BLaER1 (cell line): ENCODE data around the gene CMTM4.
A peak's percentile ranks its signal among the peaks of the same experiment; 100 is the strongest.

Experiments
- H3K27ac ChIP-seq: shearing (Covaris generic); formaldehyde crosslinking; 2 replicates; pipeline ENCODE4 v1.8.1; 2022
- H3K27me3 ChIP-seq: shearing (Covaris generic); formaldehyde crosslinking; 2 replicates; pipeline ENCODE4 v1.8.1; 2022
- H3K36me3 ChIP-seq: shearing (Covaris generic); formaldehyde crosslinking; 2 replicates; pipeline ENCODE4 v1.8.1; 2022
- H3K4me1 ChIP-seq: shearing (Covaris generic); formaldehyde crosslinking; 2 replicates; pipeline ENCODE4 v1.8.1; 2022
- H3K4me2 ChIP-seq: shearing (Covaris generic); formaldehyde crosslinking; 2 replicates; pipeline ENCODE4 v1.8.1; 2022
- H3K4me3 ChIP-seq: shearing (Covaris generic); formaldehyde crosslinking; 2 replicates; pipeline ENCODE4 v1.8.1; 2022
- H3K9ac ChIP-seq: shearing (Covaris generic); formaldehyde crosslinking; 2 replicates; pipeline ENCODE4 v1.8.1; 2022
- H3K9me3 ChIP-seq: shearing (Covaris generic); formaldehyde crosslinking; 2 replicates; pipeline ENCODE4 v1.8.1; 2022
- H4K20me1 ChIP-seq: shearing (Covaris generic); formaldehyde crosslinking; 2 replicates; pipeline ENCODE4 v1.8.1; 2022
- Cebpa-rat ChIP-seq: shearing (Covaris generic); IDR thresholded peaks from 2 replicates; pipeline ENCODE4 v1.8.1; 2022

The CMTM4 gene

DNA sequence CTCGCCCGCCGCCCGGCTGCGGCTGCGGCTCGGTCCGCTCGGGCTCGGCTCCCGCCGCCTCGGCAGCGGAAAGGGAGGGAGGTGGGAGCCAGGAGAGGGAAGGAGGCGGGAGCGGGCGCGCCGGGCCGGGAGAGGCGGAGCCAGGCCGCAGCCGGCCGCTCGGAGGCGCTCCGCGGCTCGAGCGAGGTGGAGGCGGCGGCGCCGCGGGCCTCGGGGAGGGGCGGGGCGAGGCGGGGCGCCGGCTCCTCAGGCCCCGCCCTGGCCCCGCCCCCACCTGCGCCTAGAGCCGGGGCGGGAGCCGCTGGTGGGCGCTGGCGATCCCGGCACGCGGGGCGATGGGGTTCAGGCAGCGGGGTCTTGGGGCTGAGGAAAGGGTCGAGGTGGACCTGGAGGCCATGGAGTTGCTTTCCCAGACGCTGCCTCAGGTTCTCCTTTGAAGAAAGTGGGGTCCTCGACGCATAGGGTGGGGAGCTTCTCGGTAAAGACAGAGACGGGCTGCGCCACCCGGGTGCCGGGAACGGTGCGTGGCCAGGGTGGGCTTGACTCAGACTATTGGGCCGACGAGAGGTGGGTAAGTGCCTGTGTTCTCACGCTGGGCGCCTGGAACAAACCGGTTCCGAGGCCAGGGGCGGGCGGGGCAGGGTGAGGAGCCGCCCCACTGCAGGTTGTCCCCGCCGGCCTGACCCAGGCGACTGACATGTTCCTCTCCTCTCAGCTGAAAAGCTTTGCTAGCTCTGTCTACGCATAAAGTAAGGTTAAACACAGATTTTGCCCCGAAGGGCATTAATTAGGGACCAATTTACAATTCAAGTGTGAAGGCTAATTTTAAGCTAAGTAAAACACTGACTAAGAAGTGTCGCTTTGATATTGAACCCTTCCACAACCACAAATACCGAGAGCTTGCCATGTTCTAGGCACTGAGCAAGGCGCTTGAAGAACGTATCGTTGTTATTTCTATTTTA, at the start of gene CMTM4:
Gene CMTM4 (minus strand): TSS at position 75 of the 962 bp plus-strand sequence. CDS start 218 bp downstream, outside the sequence.
- peak within 1 kb of the TSS; percentile 62 for H3K27ac ChIP-seq
- H4K20me1 ChIP-seq = peaks cover 40% of the 10 kb centered on the region
- H3K4me3 ChIP-seq = peak within 1 kb of the TSS; percentile 75
- no peak for TF ChIP-seq Cebpa-rat
- H3K4me2 ChIP-seq = peak within 1 kb of the TSS; percentile 100
- H3K9me3 ChIP-seq = peaks cover 12% of the 10 kb centered on the region
- H3K9ac ChIP-seq = peak within 1 kb of the TSS; percentile 74
- H3K36me3 ChIP-seq = no peaks in the 10 kb centered on the region
- peaks cover 46% of the 10 kb centered on the region for H3K4me1 ChIP-seq
- H3K27me3 ChIP-seq = peaks cover 30% of the 10 kb centered on the region

DNA sequence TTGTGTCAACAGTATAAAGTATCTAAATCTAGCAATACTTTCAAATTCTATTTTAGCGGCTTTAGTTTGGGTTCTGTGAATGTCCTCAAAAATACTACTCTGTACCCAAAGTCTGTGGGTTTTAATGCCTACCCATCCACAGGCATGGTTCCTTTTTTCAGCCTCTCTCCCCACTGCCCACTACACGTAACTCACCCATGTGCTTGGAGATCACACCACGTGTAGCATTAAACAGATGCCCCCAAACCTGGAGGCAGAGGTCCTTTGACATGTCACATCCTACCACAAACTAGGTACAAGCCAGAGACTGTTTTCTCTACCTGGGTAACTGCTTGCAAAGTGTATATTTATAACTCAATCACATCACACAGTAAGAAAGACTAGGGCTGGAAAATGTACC, 49.5 kb upstream of the CMTM4 start:
- no peak for TF ChIP-seq Cebpa-rat
- H3K27ac ChIP-seq = no peak overlapping the region
- H3K4me2 ChIP-seq = peak overlapping the region; percentile 49
- no peaks in the 10 kb centered on the region for H3K9me3 ChIP-seq
- H3K9ac ChIP-seq = no peak overlapping the region
- H3K36me3 ChIP-seq = peaks cover 87% of the 10 kb centered on the region
- no peaks in the 10 kb centered on the region for H3K27me3 ChIP-seq
- no peak overlapping the region for H3K4me3 ChIP-seq
- H3K4me1 ChIP-seq = peaks cover 61% of the 10 kb centered on the region
- peaks cover 99% of the 10 kb centered on the region for H4K20me1 ChIP-seq

DNA sequence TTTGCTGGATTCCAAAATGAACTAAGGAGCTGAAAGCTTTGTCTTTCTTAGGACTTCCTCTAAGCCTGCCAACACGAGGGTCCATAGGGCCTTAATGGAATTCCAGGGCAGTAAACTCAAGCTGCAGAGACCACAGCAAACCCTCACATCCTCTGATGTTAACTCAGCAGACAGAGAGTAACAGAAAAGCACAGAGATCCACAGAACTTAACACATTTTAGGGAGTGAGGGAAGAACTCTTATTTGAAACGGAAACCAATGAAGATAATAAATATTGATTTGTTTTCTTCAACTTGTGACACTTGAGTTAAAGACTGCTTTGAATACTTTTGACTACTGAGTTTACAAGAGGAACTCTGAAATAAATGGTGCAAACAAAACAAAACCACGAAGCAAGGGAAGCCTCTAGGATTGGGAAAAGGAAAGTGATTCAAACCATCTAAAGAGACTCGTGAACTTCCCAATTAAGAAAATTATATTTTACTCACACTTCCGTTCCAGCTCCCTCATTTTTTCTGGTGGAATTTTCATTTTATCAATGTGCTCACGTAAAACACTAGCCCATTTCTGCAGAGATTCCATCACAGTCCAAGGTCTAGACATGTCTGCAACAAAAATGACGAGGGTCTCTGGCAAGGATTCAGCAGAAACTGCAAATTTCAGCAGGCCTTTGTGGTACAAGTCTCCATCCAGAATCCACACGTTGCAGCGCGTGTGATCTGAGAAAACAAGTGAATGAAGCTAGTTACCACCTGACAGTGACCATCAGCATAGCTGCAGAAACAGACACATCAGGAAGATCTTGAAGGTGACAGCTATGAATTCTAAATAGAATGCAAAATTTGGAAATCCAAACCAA, 45.6 kb upstream of the CMTM4 start:
- TF ChIP-seq Cebpa-rat = no peak
- peaks cover 100% of the 10 kb centered on the region for H3K36me3 ChIP-seq

GRCh38 chr16:66741169-66741900, 44.8 kb upstream of the CMTM4 start:
- Histone ChIP-seq H3K4me3 (no peak overlapping the region), H3K36me3 (peaks cover 100% of the 10 kb centered on the region), H4K20me1 (peaks cover 100% of the 10 kb centered on the region), H3K4me2 (no peak overlapping the region; the same call in 1 of the 2 replicates), H3K9ac (peak overlapping the region; percentile 16), H3K27ac (no peak overlapping the region), H3K4me1 (peaks cover 20% of the 10 kb centered on the region), H3K27me3 (no peaks in the 10 kb centered on the region), H3K9me3 (no peaks in the 10 kb centered on the region)
- no peak for TF ChIP-seq Cebpa-rat

More for the DNA sequence above, 45.6 kb upstream of the CMTM4 start:
- H3K9me3 ChIP-seq = no peaks in the 10 kb centered on the region
- H3K9ac ChIP-seq = peak overlapping the region; percentile 16
- H3K4me3 ChIP-seq = no peak overlapping the region
- no peaks in the 10 kb centered on the region for H3K27me3 ChIP-seq
- H3K27ac ChIP-seq = no peak overlapping the region
- no peak overlapping the region; the same call in 1 of the 2 replicates for H3K4me2 ChIP-seq
- peaks cover 100% of the 10 kb centered on the region for H4K20me1 ChIP-seq
- peaks cover 28% of the 10 kb centered on the region for H3K4me1 ChIP-seq

- no peak overlapping the region for H3K9ac ChIP-seq
- H3K27me3 ChIP-seq = no peaks in the 10 kb centered on the region
- H4K20me1 ChIP-seq = peaks cover 92% of the 10 kb centered on the region
- H3K4me2 ChIP-seq = no peak overlapping the region
- no peak for TF ChIP-seq Cebpa-rat
- peaks cover 100% of the 10 kb centered on the region for H3K36me3 ChIP-seq
- H3K9me3 ChIP-seq = no peaks in the 10 kb centered on the region
- peaks cover 16% of the 10 kb centered on the region for H3K4me1 ChIP-seq
- no peak overlapping the region for H3K27ac ChIP-seq
- H3K4me3 ChIP-seq = no peak overlapping the region
These were observed 44.0 kb upstream of the CMTM4 start for GRCh38 chr16:66740533-66740932.

DNA sequence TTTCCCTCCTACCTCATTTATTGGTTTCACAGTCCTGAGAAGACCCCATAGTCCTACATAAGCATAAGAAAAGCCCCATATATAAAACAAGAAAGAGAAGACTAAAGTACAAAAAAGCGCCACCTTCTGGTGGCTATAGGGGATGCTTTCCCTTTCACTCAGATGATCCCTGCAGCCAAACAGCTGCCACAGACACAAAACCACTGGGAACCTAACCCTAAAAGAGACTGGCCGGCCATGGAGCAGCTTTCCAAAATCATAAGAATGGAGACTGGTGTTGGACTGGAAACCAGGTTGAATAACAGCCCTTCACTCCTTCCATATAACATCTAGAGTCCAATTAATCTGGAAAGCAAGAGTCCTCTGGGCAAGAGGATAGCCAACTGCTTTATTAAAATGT, 43.5 kb upstream of the CMTM4 start:
- Histone ChIP-seq H3K27ac (no peak overlapping the region), H3K9me3 (no peaks in the 10 kb centered on the region), H3K27me3 (no peaks in the 10 kb centered on the region), H4K20me1 (peaks cover 86% of the 10 kb centered on the region), H3K4me2 (no peak overlapping the region), H3K4me3 (no peak overlapping the region), H3K36me3 (peaks cover 100% of the 10 kb centered on the region), H3K4me1 (peaks cover 16% of the 10 kb centered on the region), H3K9ac (no peak overlapping the region)
- no peak for TF ChIP-seq Cebpa-rat

DNA sequence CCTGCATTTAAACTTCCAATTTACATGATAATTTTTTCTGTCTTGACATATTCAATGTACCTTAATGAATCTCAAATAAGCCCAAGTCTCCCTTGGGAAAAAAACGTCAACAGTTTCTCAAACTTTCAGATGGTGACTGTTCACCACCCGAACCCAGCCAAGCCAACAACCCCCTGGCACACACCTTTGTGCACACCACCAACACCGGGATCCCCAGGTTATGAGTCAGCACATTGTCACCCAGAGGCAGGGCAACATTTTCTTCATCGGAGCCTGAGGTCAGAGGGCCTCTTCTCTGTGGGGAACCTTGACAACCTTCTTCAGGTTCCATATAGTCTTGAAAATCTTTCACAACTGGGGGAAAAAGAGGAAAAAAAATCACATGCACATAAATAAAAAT, 39.3 kb upstream of the CMTM4 start:
- TF ChIP-seq Cebpa-rat = no peak
- Histone ChIP-seq H4K20me1 (peaks cover 49% of the 10 kb centered on the region), H3K9ac (no peak overlapping the region), H3K36me3 (peaks cover 100% of the 10 kb centered on the region), H3K27me3 (no peaks in the 10 kb centered on the region), H3K4me2 (no peak overlapping the region), H3K27ac (no peak overlapping the region), H3K4me3 (no peak overlapping the region), H3K9me3 (no peaks in the 10 kb centered on the region), H3K4me1 (no peaks in the 10 kb centered on the region)

DNA sequence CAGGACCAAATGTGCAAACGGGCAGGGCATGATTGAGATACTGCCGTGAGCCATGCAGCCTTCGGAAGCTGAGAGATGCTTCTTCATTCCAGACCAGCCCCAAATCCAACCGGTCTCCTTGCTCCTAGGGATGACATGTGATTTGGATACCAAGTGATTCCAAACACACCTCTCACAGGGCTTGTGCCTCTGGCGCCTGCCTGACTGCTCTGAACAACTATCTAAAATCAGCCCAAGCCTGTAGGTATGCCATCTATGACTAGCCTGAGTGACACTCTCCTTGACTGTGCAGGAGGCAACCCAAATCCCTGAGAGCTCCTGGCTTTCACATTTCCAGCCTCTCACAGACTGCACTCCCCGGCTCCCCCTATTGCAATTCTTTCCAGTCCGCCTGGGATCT, 34.6 kb upstream of the CMTM4 start:
- Histone ChIP-seq H3K9me3 (no peaks in the 10 kb centered on the region), H3K27ac (no peak overlapping the region), H3K4me3 (no peak overlapping the region), H4K20me1 (peaks cover 26% of the 10 kb centered on the region), H3K27me3 (no peaks in the 10 kb centered on the region), H3K4me1 (peaks cover 10% of the 10 kb centered on the region), H3K36me3 (peaks cover 98% of the 10 kb centered on the region), H3K9ac (no peak overlapping the region), H3K4me2 (no peak overlapping the region)
- TF ChIP-seq Cebpa-rat = no peak

- H3K4me3 ChIP-seq = no peak overlapping the region
- peaks cover 26% of the 10 kb centered on the region for H4K20me1 ChIP-seq
- no peak overlapping the region for H3K9ac ChIP-seq
- no peak overlapping the region for H3K4me2 ChIP-seq
- peaks cover 10% of the 10 kb centered on the region for H3K4me1 ChIP-seq
- peaks cover 98% of the 10 kb centered on the region for H3K36me3 ChIP-seq
- TF ChIP-seq Cebpa-rat = no peak
- H3K9me3 ChIP-seq = no peaks in the 10 kb centered on the region
- H3K27ac ChIP-seq = no peak overlapping the region
- H3K27me3 ChIP-seq = no peaks in the 10 kb centered on the region
These were observed 32.3 kb upstream of the CMTM4 start for GRCh38 chr16:66728804-66729203.
